GM12878 (cell line): Measurements from ENCODE around the gene HSF4. TPM values are rescaled to one million over a fixed set of nuclear protein-coding genes. Genes with fewer than 3 reads are reported as not detected.

ENCODE experiments used
- BHLHE40 ChIP-seq, 2 experiments: fragments of 450-650 bp in 1 of 2; IDR thresholded peaks; 2 replicates each; pipeline ENCODE4 v1.6.1; 2011 to 2017; ENCODE audit warnings: low read depth in 2 of 2, borderline replicate concordance in 1 of 2, improper control_type of control experiment in 1 of 2, low read length in 1 of 2, mild to moderate bottlenecking in 1 of 2
- CREM ChIP-seq: IDR thresholded peaks from 2 replicates; pipeline ENCODE4 v1.6.1; 2014; ENCODE audit warnings: antibody characterized with exemption, low read depth
- PAX8 ChIP-seq: fragments of 450-650 bp; IDR thresholded peaks from 2 replicates; pipeline ENCODE4 v1.6.1; 2017; ENCODE audit warnings: mild to moderate bottlenecking, moderate library complexity
- POLR2AphosphoS2 ChIP-seq: IDR thresholded peaks from 2 replicates; pipeline ENCODE4 v1.6.1; 2011; ENCODE audit warnings: low read depth, mild to moderate bottlenecking, low read length, improper control_type of control experiment, moderate library complexity
- SREBF2 ChIP-seq: IDR thresholded peaks from 2 replicates; pipeline ENCODE4 v1.6.1; 2012; ENCODE audit warnings: mild to moderate bottlenecking, low read length
- ZBED1 ChIP-seq: IDR thresholded peaks from 2 replicates; pipeline ENCODE4 v1.6.1; 2016; ENCODE audit warnings: borderline replicate concordance
- ZNF217 ChIP-seq: fragments of 450-650 bp; IDR thresholded peaks from 2 replicates; pipeline ENCODE4 v1.6.1; 2017; ENCODE audit warnings: antibody characterized with exemption, mild to moderate bottlenecking
- polyA plus RNA-seq, 11 experiments: library from polyadenylated mRNA; depleted of rRNA in 4 of 11; unstranded in 6 of 11; stranded (reverse) in 5 of 11; fragments of >200 nt; fragmentation: Nextera tagmentation in 4 of 11; fragmentation: Illumina TruSeq in 1 of 11; extraction: Ambion mirVana in 4 of 11; extraction: Trizol in 1 of 11; gene quantifications; 1 replicate in 1 of 11; 2 replicates in 10 of 11; pipeline versions ENCODE4 v1.2.1 to v1.2.3, GENCODE V29; 2011 to 2016; ENCODE audit warnings: inconsistent platforms in 2 of 11, missing spikeins in 2 of 11, low read depth in 1 of 11
- total RNA-seq, 4 experiments: library from RNA; depleted of rRNA in 3 of 4; stranded (reverse); fragments of >200 nt in 3 of 4; fragmentation: Illumina TruSeq in 1 of 4; extraction: Trizol in 1 of 4; gene quantifications; 2 replicates each; pipeline versions ENCODE4 v1.2.1 to v1.2.3, GENCODE V29; 2013 to 2021
- TF ChIP-seq, protein P1 (sequence below): fragments of 450-650 bp; IDR thresholded peaks from 2 replicates; pipeline ENCODE4 v1.6.1; 2017; ENCODE audit warnings: mild to moderate bottlenecking, low read depth, inconsistent platforms; ENCODE audit not compliant: poor library complexity, severe bottlenecking
- TF ChIP-seq, protein P2 (sequence below): fragments of 450-650 bp; IDR thresholded peaks from 2 replicates; pipeline ENCODE4 v1.6.1; 2017; ENCODE audit warnings: antibody characterized with exemption, mild to moderate bottlenecking, moderate library complexity
- TF ChIP-seq, protein P3 (sequence below): IDR thresholded peaks from 2 replicates; pipeline ENCODE4 v1.6.1; 2012; ENCODE audit warnings: mild to moderate bottlenecking, low read depth, low read length
- TF ChIP-seq, protein P4 (sequence below): fragments of 450-650 bp; IDR thresholded peaks from 2 replicates; pipeline ENCODE4 v1.6.1; 2016; ENCODE audit warnings: mild to moderate bottlenecking
- TF ChIP-seq, protein P5 (sequence below): fragments of 450-650 bp; IDR thresholded peaks from 2 replicates; pipeline ENCODE4 v1.6.1; 2017; ENCODE audit warnings: mild to moderate bottlenecking, moderate library complexity

HSF4 gene
- total and polyA plus RNA-seq, 10 of the 15 experiments (the other 5 are each of a cell fraction or from before 2014, with no cell fraction given): 0.31 to 9.9 (median 2.6) TPM; not detected in 1

DNA sequence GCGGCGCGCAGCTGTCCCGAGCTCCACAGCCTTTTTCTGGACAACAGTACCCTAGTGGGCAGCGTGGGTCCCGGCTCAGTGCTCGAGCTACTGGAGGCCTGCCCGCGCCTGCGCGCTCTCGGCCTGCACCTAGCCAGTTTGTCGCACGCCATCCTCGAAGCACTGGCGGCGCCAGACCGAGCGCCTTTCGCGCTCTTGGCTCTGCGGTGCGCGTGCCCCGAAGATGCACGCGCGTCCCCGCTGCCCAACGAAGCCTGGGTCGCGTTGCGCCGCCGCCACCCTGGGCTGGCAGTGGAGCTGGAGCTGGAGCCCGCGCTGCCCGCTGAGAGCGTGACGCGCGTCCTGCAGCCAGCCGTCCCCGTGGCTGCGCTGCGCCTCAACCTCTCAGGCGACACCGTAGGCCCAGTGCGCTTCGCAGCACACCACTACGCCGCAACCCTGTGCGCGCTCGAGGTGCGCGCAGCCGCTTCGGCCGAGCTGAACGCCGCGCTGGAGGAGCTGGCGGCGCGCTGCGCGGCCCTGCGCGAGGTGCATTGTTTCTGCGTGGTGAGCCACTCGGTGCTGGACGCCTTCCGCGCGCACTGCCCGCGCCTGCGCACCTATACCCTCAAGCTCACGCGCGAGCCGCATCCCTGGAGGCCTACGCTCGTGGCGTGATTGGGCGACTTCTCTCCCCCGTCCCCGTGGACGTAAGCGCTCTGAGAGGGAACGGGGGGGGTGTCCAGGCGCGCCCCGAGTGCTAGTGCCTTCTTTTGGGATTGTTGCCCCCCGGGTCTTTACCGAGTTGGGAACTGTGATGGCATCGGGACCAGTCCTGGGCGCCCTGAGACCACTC is 1.2 kb upstream of the HSF4 start (continued):
- TF ChIP-seq, protein P1, sequence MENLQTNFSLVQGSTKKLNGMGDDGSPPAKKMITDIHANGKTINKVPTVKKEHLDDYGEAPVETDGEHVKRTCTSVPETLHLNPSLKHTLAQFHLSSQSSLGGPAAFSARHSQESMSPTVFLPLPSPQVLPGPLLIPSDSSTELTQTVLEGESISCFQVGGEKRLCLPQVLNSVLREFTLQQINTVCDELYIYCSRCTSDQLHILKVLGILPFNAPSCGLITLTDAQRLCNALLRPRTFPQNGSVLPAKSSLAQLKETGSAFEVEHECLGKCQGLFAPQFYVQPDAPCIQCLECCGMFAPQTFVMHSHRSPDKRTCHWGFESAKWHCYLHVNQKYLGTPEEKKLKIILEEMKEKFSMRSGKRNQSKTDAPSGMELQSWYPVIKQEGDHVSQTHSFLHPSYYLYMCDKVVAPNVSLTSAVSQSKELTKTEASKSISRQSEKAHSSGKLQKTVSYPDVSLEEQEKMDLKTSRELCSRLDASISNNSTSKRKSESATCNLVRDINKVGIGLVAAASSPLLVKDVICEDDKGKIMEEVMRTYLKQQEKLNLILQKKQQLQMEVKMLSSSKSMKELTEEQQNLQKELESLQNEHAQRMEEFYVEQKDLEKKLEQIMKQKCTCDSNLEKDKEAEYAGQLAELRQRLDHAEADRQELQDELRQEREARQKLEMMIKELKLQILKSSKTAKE: no peak
- TF ChIP-seq, protein P2, sequence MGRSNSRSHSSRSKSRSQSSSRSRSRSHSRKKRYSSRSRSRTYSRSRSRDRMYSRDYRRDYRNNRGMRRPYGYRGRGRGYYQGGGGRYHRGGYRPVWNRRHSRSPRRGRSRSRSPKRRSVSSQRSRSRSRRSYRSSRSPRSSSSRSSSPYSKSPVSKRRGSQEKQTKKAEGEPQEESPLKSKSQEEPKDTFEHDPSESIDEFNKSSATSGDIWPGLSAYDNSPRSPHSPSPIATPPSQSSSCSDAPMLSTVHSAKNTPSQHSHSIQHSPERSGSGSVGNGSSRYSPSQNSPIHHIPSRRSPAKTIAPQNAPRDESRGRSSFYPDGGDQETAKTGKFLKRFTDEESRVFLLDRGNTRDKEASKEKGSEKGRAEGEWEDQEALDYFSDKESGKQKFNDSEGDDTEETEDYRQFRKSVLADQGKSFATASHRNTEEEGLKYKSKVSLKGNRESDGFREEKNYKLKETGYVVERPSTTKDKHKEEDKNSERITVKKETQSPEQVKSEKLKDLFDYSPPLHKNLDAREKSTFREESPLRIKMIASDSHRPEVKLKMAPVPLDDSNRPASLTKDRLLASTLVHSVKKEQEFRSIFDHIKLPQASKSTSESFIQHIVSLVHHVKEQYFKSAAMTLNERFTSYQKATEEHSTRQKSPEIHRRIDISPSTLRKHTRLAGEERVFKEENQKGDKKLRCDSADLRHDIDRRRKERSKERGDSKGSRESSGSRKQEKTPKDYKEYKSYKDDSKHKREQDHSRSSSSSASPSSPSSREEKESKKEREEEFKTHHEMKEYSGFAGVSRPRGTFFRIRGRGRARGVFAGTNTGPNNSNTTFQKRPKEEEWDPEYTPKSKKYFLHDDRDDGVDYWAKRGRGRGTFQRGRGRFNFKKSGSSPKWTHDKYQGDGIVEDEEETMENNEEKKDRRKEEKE: no peak
- TF ChIP-seq, protein P3, sequence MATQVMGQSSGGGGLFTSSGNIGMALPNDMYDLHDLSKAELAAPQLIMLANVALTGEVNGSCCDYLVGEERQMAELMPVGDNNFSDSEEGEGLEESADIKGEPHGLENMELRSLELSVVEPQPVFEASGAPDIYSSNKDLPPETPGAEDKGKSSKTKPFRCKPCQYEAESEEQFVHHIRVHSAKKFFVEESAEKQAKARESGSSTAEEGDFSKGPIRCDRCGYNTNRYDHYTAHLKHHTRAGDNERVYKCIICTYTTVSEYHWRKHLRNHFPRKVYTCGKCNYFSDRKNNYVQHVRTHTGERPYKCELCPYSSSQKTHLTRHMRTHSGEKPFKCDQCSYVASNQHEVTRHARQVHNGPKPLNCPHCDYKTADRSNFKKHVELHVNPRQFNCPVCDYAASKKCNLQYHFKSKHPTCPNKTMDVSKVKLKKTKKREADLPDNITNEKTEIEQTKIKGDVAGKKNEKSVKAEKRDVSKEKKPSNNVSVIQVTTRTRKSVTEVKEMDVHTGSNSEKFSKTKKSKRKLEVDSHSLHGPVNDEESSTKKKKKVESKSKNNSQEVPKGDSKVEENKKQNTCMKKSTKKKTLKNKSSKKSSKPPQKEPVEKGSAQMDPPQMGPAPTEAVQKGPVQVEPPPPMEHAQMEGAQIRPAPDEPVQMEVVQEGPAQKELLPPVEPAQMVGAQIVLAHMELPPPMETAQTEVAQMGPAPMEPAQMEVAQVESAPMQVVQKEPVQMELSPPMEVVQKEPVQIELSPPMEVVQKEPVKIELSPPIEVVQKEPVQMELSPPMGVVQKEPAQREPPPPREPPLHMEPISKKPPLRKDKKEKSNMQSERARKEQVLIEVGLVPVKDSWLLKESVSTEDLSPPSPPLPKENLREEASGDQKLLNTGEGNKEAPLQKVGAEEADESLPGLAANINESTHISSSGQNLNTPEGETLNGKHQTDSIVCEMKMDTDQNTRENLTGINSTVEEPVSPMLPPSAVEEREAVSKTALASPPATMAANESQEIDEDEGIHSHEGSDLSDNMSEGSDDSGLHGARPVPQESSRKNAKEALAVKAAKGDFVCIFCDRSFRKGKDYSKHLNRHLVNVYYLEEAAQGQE: no peak
- TF ChIP-seq, protein P4, sequence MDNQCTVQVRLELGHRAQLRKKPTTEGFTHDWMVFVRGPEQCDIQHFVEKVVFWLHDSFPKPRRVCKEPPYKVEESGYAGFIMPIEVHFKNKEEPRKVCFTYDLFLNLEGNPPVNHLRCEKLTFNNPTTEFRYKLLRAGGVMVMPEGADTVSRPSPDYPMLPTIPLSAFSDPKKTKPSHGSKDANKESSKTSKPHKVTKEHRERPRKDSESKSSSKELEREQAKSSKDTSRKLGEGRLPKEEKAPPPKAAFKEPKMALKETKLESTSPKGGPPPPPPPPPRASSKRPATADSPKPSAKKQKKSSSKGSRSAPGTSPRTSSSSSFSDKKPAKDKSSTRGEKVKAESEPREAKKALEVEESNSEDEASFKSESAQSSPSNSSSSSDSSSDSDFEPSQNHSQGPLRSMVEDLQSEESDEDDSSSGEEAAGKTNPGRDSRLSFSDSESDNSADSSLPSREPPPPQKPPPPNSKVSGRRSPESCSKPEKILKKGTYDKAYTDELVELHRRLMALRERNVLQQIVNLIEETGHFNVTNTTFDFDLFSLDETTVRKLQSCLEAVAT: no peak
- TF ChIP-seq ZNF217: no peak
- no peak for TF ChIP-seq POLR2AphosphoS2
- no peak for TF ChIP-seq CREM
- peak; percentile 15 to 77; a peak in 2 of 4 replicates for TF ChIP-seq BHLHE40 (IDR thresholded peaks at IDR 0.05; ENCODE audit: borderline replicate concordance in 1 of 2, low read depth in 2 of 2, low read length in 1 of 2)
- TF ChIP-seq, protein P5, sequence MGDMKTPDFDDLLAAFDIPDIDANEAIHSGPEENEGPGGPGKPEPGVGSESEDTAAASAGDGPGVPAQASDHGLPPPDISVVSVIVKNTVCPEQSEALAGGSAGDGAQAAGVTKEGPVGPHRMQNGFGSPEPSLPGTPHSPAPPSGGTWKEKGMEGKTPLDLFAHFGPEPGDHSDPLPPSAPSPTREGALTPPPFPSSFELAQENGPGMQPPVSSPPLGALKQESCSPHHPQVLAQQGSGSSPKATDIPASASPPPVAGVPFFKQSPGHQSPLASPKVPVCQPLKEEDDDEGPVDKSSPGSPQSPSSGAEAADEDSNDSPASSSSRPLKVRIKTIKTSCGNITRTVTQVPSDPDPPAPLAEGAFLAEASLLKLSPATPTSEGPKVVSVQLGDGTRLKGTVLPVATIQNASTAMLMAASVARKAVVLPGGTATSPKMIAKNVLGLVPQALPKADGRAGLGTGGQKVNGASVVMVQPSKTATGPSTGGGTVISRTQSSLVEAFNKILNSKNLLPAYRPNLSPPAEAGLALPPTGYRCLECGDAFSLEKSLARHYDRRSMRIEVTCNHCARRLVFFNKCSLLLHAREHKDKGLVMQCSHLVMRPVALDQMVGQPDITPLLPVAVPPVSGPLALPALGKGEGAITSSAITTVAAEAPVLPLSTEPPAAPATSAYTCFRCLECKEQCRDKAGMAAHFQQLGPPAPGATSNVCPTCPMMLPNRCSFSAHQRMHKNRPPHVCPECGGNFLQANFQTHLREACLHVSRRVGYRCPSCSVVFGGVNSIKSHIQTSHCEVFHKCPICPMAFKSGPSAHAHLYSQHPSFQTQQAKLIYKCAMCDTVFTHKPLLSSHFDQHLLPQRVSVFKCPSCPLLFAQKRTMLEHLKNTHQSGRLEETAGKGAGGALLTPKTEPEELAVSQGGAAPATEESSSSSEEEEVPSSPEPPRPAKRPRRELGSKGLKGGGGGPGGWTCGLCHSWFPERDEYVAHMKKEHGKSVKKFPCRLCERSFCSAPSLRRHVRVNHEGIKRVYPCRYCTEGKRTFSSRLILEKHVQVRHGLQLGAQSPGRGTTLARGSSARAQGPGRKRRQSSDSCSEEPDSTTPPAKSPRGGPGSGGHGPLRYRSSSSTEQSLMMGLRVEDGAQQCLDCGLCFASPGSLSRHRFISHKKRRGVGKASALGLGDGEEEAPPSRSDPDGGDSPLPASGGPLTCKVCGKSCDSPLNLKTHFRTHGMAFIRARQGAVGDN: peak; percentile 86
- no peak for TF ChIP-seq PAX8
- TF ChIP-seq SREBF2: no peak
- TF ChIP-seq ZBED1: no peak
